NCI-H2107 (cell line): ENCODE measurements around the gene S100A5.

Source experiments
- DNase-seq: peaks from one replicate; lab custom pipeline; 2025; lab: John Stamatoyannopoulos, UW

S100A5 gene

DNA sequence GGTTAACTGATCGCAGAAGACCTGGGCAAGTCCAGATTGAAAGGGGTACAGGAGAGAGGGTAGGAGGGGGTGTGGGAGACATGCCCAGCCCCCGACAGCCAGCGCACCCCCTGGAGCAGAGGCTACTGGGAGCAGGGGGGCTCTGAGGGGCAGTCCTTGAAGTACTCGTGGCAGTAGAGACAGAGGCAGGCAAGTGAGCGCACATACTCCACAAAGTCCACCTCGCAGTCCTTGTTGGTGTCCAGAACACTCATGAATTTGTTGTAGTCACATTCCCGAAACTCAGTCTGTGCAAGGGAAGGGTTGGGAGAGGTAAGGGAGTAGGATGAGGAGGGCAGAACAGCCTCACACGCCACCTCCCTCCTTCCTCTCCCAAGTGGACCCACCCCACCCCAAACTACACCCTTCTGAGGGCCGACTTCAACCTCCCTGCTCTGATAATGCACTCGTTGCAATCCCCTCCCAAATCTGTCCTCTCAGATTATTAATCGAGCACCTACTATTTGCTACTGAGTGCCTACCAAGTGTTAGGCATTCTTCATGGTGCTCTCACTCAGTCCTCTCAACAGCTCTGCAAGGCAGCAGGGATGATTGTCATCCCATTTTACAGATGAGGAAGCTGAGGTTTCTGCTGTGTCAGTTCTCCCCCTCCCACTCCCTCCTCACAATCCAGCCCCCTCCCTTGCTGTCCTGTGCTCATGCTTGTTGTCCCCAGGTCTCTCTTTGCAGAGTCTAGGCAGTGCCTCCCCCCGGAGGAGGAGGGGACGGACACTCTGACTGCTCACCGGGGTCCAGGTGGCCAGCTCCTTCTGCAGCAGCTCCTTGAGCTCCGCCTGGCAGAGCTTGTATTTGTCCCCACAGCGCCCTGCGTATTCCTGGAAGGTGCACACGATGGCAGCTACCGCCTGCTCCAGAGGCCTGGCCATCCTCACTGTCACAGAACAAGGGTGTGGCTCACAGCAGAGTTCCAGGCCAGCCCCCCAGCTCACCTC is 7.1 kb upstream of the S100A5 start:
- DNase-seq, result no peak

DNA sequence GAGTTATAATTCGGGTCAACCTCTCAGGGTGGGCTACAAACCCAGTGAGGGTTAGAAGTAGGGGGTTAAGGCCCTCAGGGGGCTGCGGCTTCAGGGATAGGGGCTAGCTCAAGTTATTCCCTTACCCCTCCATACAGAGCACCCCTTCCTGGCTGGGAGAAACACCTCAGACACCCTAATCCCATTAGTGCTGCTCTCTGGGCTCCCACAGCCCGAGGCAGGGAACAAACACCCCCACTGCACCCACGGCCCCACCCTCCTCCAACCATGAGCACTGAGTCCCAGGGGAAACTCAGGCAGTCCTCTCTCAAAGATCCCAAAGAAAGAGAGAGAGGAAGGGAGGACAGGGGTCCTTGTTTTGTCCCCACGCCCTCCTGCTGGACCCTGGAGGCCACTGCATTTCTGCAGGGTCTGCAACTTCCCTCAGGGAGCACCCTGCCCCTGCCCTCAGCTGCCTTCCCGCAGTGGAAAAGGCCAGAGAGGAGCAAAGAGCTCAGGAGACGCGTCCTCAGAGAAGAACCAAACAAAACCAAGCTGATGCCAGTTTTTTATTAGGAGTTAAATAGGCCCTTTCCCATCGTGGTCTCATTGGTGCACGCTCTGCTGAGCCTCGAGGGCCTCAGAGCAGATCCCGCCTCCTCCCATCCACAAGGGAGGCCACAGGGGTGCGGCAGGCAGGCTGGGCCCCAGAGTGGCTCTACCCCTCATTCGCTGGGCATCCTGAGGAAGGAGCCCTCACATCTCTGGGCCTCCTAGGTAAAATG is 6.2 kb upstream of the S100A5 start:
- peak; percentile 65 for DNase-seq

DNA sequence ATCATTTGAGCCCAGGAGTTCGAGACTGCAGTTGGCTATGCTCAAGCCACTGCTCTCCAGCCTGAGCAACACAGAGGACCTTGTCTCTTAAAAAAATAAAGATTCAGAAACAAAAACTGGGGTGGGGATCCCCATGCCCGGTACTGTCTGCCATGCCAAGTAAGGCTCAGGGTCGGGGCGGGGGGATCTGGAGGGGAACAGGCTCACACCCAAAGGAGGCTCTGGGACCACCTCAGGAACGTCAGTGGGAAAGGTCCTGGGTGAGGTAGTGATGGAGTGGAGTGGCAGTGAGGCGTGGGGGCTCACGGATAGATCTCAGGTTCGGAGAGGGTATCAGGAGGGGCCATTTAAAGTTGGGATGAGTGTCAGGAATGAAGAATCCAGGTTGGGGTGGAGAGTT is 5.6 kb upstream of the S100A5 start:
- DNase-seq, result no peak

DNA sequence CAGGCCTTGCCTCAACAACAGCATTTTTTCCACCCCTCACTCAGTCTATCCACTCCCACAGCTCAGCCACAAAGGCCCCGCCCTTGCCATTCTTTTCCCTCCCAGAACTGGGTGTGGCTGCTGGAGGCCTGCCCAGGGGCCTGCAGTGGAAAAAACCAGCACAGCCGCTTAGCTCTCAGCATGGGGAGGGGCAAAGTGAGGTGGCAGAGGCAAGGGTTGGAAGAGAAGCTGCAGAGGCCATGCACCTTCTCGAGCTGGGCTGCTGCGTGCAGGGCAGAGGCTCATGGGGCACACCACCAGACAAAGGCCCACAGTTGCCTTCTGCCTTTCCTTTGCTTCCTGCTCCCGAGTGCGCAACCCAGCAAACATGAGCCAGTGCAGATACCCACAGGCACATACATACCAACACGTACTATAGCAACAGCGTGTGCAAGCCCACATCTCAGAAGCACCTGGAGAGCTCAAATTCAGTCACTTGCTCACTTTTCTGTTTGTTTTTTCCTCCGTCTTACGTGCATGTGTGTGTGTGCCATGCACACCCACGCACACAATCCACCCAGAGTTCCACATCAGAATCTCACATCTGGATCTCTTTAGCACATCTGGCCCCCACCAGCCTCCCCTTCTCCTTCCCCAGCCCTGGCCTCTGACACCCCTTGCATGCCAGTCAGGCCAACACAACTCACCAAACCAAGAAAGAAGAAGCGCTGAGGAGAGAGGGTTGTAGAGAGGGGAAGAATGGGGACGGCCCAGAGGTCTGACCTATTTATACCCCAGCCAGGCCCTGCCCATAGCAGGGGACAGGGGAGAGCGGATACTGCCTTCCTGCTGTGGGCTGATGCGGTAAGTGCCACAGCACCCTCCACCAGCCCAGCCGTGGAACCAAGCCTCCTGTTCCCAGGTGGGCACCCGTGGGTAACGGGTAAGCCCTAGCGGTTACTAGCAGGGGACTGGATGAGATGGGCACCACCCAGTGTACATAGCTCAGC is 4.6 kb upstream of the S100A5 start, which contains the start of gene S100A4:
Gene S100A4, minus strand, starts transcription at position 740 of the 989 bp plus-strand sequence. CDS start 1,012 bp downstream, outside the sequence.
- peak; percentile 91 for DNase-seq

DNA sequence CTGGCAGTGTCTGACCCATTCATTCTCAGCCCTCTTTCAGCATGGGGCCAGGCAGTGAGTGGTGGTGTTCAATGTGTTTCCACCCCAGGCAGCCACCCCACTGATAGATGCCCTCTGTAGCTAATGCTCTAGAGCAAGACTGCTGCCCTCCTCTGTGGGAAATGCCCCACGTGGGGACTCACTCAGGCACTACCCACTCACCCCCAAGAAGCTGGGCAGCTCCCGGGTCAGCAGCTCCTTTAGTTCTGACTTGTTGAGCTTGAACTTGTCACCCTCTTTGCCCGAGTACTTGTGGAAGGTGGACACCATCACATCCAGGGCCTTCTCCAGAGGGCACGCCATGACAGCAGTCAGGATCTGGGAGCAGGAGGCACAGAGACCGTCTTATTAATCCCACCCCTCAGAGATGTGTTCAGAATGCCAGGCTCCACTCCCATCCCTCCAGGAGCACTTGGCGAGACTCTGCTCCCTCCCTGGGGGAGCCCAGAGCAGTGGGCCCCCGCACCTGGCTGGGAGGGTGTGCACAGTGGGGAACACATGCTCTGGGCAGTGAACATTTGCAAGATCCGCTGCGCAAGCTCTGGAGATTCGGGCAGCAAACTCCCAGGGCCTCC is 3.8 kb upstream of the S100A5 start:
- DNase-seq, result no peak

DNA sequence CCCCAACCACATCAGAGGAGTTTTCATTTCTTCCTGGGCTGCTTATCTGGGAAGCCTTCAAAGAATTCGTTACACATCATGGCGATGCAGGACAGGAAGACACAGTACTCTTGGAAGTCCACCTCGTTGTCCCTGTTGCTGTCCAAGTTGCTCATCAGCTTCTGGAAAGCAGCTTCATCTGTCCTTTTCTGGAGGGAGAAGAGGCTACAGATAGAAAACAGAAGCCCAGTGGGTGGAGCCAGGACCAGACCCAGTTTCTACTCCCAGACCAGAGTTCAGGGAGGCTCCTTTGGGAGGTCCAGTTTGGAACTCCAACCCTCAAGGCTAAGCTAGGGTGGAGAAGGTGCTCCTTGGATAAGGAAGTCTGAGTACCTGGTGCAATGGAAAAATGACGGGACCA is 3.0 kb upstream of the S100A5 start:
- DNase-seq, result no peak

DNA sequence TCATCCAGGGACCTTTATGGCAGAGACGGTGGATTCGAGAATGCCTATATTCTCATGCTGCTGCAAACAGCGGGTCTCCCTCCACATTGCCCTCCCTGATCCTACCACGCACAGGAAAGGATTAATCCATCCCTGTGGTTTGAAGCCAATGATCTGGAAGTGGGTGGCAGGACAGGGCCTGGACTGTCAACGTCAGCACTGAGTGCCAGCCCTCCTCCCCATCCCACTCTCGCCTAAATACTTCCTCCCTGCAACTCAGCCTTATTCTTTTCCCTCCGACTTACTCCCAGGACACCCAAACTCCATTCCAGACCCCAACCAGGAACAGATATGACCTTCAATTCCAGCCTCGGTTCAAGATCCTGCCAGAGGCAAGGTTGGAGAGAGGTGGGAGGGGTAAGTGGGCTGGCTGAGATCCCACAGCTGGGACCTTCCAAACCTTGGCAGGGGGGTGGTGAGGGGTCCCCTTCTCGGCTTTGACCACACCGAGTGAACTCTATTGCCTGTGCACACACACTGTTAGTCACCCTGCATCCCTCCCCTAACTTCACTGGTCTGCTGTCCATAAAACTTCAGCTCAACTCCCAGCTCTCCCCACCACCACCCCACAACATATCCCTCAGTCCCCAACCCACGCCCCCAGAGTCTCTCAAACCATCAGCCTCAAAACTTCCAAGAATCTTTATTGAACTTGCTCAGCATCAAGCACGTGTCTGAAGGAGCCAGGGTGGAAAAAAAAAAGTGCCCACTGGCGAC is 2.4 kb upstream of the S100A5 start:
- DNase-seq, result no peak

DNA sequence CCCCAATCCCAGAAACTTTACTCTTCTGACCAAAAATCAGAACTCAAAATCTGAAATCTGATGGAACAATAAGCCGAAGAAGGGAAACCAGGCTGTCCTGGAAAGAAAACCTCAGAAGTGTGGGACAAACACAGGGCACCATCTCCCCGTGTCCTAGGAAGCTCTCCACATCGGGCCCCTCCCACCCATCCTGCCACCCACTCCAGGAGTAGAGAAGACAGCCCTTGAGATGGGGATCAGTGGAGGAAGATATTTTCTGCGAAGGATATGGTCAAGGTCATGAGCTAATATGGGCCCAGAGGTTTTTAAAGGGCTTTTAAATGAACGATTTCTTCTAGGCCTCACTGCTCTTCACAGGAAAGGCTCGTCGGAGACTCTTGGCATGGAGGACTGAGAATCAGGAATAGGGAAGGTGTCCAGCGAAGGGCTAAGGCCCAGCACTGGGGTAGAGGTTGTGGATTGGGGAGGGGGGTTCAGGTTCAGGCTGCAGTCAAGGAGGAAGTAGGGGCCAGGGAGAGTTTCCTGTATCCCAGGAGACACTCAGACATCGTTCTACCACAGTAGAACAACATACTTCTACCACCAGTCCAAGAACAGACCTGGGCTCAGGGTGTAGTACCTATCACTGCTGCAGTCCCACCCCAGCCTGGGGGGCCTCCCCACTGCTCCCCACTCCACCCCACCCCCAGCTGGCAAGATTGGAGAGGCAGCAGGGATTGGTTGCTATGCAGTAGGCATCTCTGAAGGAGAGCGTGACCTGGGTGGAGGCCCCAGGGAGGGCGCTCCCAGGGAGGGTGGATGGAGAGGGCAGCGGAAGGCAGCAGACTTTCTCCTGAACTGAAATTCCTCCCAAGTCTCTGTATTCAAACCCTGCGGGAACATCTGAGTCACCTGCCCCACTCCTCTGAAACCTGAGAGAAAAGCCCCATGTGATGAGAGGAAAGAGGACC is 1.2 kb upstream of the S100A5 start:
- DNase-seq, result no peak

DNA sequence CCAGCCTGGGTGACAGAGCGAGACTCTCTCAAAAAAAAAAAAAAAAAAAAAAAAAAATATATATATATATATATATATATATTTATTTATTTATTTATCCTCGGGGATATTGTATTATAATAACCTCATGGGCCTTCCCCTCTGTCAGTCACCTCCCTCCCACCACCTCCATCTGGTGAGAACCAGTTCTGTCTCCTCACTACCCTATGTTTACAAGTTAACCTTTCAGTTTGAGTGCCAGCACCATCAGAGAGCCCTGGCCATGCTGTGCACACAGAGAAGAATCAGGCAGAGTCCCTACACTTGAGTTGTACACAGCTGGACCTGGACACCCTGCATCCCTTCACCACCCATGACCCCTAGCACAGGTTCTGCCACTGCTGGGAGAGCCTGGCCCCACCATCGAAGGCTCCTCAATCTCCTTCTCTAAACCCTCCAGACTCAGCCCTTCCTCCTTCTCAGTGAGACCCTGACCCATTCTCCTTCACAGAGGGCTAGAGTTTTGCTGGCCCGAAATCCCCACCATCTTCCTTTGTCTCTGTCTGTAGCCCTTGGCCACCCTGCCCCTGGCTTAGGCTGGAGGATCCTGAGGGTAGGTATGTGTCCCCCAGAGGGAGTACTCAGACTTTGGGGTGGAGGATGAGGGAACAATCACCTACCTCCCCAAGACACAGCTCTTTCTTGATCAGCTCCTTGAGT is 1.2 kb downstream of the S100A5 start:
- DNase-seq, result no peak

DNA sequence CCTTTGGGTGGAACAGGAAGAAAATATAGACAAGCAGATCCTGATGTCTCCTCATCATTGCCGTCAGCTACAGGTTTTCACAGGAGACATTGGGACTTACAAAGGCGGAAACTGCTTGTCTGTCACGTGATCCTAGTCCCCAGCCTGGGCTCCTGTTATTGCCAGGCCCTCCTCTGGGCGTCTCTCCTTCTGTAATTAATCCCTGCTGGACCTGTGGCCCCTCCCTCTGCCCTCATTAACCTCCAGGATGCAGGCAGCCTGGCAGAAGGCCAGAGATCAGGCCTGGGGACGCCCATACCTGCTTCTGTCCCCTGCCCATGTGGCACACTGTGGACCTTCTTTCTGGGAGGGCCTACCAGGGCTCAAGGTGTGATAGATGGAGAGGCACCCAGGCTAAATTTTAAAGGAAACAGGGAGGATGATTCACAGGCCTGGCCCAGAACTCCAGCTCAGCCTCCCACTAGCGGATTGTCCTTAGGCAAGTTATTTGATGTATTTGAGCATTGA is 2.4 kb downstream of the S100A5 start:
- peak; percentile 42 for DNase-seq

DNA sequence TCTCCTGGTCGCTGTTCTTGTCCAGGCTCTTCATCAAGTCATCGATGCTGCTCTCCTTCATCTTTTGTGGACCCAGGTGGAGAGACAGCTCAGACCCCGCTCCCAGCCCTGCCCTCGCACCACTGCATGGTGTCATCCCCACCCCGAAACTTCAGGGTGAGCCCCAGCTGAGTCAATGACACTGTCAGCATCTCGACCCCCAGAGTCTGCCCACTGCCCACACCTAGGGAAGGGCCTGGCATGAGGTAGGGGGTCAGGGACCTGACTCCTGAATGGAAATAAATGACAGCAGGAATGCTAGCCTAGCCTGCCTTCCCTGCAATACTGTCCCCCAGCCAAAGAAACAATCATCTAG is 3.4 kb downstream of the S100A5 start:
- no peak for DNase-seq

DNA sequence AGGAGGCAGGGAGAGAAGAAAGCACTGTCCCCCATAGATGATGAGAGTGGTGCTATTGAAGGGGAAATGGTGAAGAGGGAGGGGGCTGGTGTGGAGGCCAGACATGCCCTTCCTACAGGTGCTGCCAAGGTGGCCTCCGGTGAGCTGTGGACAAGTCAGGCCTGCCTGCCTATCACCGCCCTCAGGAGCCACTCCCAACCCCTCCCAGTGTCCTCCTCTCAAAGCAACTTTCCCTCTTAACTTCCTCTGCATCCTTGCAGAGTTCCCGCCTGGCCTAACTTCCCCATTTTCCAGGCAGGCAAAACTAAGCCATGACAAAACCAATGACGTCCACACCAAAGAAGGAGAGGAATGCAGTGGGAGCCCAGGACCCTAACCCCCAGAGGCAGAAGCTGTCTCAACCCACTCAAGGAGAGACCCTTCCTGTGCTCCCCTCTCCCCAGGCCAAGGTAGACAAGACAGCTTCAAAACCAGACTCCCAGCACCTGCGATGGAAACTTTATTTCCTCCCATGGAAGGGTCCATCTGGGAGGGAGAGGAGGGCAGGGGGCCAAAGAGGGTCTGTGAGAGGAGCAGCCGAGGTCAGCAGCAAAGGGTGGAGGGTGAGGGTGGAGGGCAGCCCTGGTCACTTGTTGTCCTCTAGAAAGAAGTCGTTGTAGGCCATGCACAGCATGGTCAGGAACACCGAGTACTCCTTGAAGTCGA is 3.9 kb downstream of the S100A5 start:
- DNase-seq, result no peak

DNA sequence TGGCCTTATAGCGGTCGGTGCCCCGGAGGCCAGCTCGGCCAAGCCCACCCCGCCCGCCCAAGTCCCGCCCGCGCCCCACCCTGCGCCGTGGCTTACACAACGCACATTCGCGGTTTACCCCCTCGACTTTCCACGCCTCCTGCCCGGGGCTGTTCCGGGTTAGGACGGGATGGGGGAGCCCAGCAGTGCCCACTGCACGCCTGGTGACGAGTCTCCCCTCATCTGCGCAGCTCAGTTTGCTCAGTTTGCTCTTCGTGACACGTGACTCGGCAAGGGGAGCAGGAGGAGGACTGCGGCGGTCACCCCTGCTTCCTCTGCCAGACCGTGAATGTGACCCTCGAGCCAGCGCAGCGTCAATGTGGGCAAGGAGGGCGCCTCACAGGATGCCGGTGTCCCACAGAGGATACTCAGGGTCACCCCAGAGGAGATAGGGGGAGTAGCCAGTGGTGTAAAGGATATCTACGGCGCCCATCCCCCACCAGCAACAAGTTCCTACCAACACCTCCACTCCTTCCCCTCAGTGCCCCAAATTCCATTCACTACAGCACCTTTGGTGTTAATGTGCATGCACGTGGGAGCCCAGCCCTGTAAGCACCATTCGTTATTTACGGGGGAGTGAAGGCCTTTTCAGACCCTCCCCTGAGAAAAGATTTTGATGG is 4.6 kb downstream of the S100A5 start:
- DNase-seq, result peak; percentile 43

DNA sequence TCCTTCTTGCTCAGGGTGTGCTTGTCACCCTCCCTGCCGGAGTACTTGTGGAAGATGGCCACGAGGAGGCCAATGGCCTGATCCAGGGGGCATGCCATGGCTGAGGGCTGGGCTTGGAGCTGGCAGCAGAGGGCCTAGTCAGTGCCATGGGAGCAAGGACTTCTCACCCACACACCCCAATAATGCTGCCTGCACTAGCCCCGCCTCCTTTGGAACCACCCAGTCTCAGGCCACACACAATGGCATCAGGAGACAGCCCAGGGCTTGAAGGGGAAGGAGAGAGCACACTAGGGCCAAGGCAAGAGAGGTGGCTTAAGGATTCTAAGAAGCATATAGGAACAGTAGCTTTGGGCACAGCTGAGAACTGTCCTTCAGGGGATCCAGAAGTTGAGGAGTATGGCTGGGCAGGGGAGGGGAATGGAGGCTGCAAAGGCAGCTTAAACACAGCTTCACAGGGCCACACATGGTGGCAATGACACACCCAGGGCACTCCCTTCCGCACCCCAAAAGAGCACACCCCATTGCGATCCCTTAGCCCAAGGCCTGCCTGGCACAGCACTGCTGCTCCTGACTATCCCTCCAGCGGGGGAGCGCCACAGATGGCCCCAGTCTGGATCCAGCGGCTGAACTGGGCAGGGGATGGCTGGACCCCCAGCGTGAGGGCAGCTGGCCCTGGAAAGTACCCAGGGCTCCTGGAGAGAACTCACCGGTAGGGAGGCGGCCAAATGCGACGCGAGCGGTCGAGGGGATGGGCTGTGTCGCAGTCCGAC is 5.3 kb downstream of the S100A5 start, which contains the start of gene S100A6:
Gene S100A6, minus strand, starts transcription at position 750 of the 770 bp plus-strand sequence. Its CDS starts 652 bp downstream, at position 98.
- no peak for DNase-seq

DNA sequence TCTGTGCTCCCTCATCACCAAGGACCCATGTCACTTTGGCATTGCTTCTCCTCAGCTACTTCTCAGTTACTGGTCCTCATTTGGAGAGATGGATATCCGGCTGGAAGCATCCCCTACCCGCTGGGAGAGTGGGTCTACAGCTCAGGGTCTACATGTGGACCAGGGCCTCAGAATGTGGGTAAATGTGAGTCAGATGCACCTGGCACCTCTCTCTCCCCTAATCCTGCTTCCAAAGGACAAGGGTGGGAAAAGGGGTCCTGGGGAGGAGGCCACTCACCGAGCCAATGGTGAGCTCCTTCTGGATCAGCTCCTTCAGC is 5.9 kb downstream of the S100A5 start:
- no peak for DNase-seq

DNA sequence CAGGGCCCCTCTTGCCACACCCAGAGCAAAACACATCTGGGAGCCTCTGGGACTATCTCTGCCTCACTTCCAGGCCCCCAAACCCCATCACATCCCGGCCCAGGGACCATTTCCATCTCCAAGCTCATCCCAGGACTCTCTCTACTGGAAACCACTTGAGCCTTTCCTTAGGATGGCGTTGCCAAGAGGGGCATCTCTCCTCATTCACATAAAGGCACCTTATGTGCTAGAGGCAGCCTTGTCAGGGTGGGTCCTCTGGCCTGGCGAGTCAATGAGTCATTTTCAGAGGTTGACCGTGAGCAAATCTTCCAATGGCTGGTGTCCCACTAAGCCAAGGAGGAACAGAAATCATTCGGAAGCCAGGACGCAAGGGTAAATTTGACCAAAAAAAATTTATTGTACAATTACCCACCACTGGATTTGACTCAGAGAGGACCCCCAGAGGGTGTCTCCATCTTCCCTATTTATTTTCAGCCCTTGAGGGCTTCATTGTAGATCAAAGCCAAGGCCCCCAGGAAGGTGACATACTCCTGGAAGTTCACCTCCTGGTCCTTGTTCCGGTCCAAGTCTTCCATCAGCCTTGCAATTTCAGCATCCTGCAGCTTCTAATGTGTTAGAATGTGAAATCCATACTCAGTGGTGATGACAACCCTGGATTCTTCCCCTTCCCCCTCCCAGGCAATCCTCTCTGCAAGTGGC is 6.4 kb downstream of the S100A5 start:
- no peak for DNase-seq
